Measurements from ENCODE around the gene KBTBD12. TPM values are rescaled to one million over a fixed set of nuclear protein-coding genes. Genes with fewer than 3 reads are reported as not detected.

Gene KBTBD12
- total RNA-seq, 4 donors from 2014 or later = 3.3 to 17.5 (median 4.3) TPM

DNA sequence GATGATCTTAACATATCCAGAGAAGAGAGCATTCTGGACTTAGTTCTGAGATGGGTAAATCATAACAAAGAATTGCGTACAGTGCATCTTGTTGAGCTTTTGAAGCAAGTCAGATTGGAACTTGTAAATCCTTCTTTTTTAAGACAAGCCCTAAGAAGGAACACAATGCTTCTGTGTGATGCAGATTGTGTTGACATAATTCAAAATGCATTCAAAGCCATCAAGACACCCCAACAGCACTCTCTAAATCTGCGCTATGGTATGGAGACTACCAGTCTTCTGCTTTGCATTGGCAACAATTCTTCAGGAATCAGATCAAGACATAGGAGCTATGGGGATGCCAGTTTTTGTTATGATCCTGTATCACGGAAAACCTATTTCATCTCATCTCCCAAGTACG is 8.6 kb downstream of the KBTBD12 start:
- in situ Hi-C loops (cut with MboI; ENCODE audit: low pct_ligation_motif_present in 1 of 4, low pct_unique_long_range_greater_than_20kb in 1 of 4, low sequenced_read_pairs in 3 of 4) = no loop called here
- Histone ChIP-seq H3K27ac (no peak overlapping the region), H3K4me1 (peaks cover 0 to 4% (median 0%) of the 10 kb centered on the region in 4 donors), H3K27me3 (no peaks in the 10 kb centered on the region), H3K36me3 (no peaks in the 10 kb centered on the region), H3K4me3 (no peak overlapping the region), H3K9me3 (no peaks in the 10 kb centered on the region)
- DNase-seq = no peak
- 80 to 95% methylated on average over 4 of the region's 4 CpGs for WGBS, 2 donors (ENCODE audit: low coverage in 1 of 2)
- intact Hi-C loops (cut with DNase I; ENCODE audit: low total_unique reads) = no loop called here
- TF ChIP-seq POLR2AphosphoS5 (IDR thresholded peaks at IDR 0.05) = no peak

DNA sequence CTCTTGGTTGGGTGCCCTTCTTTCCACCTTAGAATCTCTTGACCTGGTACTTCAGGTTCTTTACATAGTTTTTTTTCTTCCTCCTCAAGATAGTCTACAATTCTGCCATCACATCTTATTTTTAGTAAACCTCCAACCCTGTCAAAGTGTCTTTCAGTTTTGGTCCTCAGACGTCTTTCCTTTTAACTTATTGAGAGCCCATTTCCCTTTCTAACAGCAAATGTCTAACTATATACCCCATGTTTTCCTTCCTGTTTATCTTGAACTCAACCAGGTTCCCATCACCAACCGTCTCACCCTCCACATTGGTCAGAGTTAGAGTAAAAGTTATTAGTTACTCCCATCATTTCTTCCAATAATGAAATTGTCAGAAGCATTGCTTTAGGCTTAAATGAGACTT is 10.4 kb downstream of the KBTBD12 start:
- H3K4me1 ChIP-seq = peaks cover 0 to 4% (median 0%) of the 10 kb centered on the region in 4 donors
- no peak for DNase-seq
- in situ Hi-C loops (cut with MboI; ENCODE audit: low pct_ligation_motif_present in 1 of 4, low pct_unique_long_range_greater_than_20kb in 1 of 4, low sequenced_read_pairs in 3 of 4) (no loop called here), intact Hi-C loops (cut with DNase I; ENCODE audit: low total_unique reads) (no loop called here)
- H3K9me3 ChIP-seq = no peaks in the 10 kb centered on the region
- H3K36me3 ChIP-seq = no peaks in the 10 kb centered on the region
- WGBS, 2 donors (ENCODE audit: low coverage in 1 of 2) = 61% methylated on average over 2 of the region's 2 CpGs
- H3K4me3 ChIP-seq = no peak overlapping the region
- no peaks in the 10 kb centered on the region for H3K27me3 ChIP-seq
- H3K27ac ChIP-seq = no peak overlapping the region
- TF ChIP-seq EP300 (IDR thresholded peaks at IDR 0.05; ENCODE audit: low read depth) = no peak
- no peak for TF ChIP-seq POLR2AphosphoS5 (IDR thresholded peaks at IDR 0.05)
- TF ChIP-seq CTCF (IDR thresholded peaks at IDR 0.05) = no peak
- no peak for TF ChIP-seq POLR2A (IDR thresholded peaks at IDR 0.05)

- Histone ChIP-seq H3K9me3 (no peaks in the 10 kb centered on the region), H3K4me3 (no peak overlapping the region), H3K4me1 (no peaks in the 10 kb centered on the region), H3K36me3 (no peaks in the 10 kb centered on the region), H3K27ac (no peak overlapping the region), H3K27me3 (no peaks in the 10 kb centered on the region)
- in situ Hi-C loops (cut with MboI; ENCODE audit: low pct_ligation_motif_present in 1 of 4, low pct_unique_long_range_greater_than_20kb in 1 of 4, low sequenced_read_pairs in 3 of 4) = no loop called here
- WGBS, 2 donors (ENCODE audit: low coverage in 1 of 2) = 87 to 91% methylated on average over 3 of the region's 3 CpGs
- TF ChIP-seq POLR2AphosphoS5 (IDR thresholded peaks at IDR 0.05) = no peak
- no peak for TF ChIP-seq POLR2A (IDR thresholded peaks at IDR 0.05)
- no peak for TF ChIP-seq EP300 (IDR thresholded peaks at IDR 0.05; ENCODE audit: low read depth)
- TF ChIP-seq CTCF (IDR thresholded peaks at IDR 0.05) = no peak
- intact Hi-C loops (cut with DNase I; ENCODE audit: low total_unique reads) = no loop called here
- DNase-seq = no peak
These were observed 13.0 kb downstream of the KBTBD12 start for GRCh38 chr3:127927829-127928604.

DNA sequence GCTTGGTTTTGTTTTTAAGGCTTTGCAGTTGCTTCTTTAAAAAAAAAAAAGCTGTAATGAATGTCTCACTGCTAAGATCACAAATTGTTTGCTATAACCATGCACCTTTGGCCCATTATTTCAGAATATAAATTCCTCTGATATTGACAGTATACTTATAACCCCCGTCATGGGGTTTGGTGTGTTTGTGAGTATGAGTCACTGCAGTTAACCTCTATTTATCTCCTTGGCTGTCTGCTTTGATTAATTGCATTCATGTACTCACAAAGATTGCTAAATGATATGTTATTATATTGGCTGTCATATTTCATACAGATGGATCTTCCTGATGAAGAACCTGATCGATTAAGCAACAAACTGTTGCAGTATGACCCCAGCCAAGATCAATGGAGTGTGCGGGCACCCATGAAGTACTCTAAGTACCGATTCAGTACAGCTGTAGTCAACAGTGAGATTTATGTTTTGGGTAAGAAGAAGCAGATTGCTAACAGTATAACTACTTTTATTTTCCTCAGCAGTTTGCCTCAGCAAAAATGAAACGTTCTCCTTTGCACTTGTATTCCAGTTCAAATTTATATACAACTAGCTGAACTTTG is 14.9 kb downstream of the KBTBD12 start:
- H3K4me3 ChIP-seq = no peak overlapping the region
- H3K27ac ChIP-seq = no peak overlapping the region
- H3K9me3 ChIP-seq = no peaks in the 10 kb centered on the region
- 69 to 73% methylated on average over 5 of the region's 5 CpGs for WGBS, 2 donors (ENCODE audit: low coverage in 1 of 2)
- intact Hi-C loops (cut with DNase I; ENCODE audit: low total_unique reads) = no loop called here
- no peaks in the 10 kb centered on the region for H3K4me1 ChIP-seq
- TF ChIP-seq CTCF (IDR thresholded peaks at IDR 0.05) (no peak), EP300 (IDR thresholded peaks at IDR 0.05; ENCODE audit: low read depth) (no peak), POLR2AphosphoS5 (IDR thresholded peaks at IDR 0.05) (no peak), POLR2A (IDR thresholded peaks at IDR 0.05) (no peak)
- H3K36me3 ChIP-seq = no peaks in the 10 kb centered on the region
- no peak for DNase-seq
- H3K27me3 ChIP-seq = no peaks in the 10 kb centered on the region
- in situ Hi-C loops (cut with MboI; ENCODE audit: low pct_ligation_motif_present in 1 of 4, low pct_unique_long_range_greater_than_20kb in 1 of 4, low sequenced_read_pairs in 3 of 4) = no loop called here

Data from transverse colon (tissue), 4 donors.